T-helper 1 cell (primary cell): ENCODE results near the gene MCF2L2.
"Not testable (repeated sequence)": the region's sequence is repeated elsewhere in the genome, so short reads cannot be mapped to it uniquely, and the experiment has no call there.

Source experiments
- DNase-seq, 5 donors: peaks; one replicate each; pipeline ENCODE4 v3.0.0-alpha.2; 2012 to 2020

Gene MCF2L2

DNA sequence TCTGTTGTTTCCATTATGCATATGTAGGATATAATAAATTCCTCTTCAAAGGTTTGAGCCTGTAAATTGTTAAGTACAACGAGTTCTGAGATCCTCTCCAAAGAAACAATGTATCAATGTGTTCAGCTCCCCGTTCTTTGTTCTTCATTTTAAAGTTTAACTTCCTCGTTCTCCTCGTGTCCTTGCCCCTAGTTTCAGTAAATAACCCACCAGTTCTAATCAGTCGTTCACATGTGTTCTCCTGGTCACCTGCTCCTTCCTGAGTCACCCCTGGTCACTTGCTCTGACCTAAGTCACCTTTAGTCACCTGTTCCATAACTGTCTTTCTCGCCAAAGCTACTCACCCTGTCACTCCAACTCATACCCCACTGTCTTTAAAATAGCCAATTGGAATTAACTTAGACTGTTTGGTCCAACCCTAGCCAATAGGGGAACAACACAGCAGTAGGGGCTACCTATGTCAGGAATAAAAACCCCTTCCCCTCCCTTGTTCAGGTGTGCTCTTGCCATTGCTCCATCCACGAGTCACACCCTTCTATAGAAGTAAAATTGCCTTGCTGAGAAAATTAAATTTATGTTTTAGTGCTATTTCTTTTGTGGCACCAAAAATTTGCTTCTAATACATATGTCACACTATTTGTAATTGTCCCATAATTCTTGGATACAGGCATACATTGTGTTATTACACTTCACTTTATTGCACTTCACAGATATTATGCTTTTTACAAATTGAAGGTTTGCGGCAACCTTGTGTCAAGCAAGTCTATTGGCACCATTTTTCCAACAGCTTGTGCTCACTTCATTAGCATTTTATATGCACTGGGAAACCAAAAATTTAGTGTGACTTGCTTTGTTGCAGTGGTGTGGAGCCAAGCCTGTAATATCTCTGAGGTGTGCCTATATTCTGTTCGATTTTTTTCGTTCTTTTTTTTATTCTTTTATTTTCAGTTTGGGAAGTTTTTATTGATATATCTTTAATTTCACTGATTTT, 15.3 kb upstream of the MCF2L2 start:
- no peak for DNase-seq

- no peak for DNase-seq
Measured at GRCh38 chr3:183442994-183443393, 14.6 kb upstream of the MCF2L2 start.

DNA sequence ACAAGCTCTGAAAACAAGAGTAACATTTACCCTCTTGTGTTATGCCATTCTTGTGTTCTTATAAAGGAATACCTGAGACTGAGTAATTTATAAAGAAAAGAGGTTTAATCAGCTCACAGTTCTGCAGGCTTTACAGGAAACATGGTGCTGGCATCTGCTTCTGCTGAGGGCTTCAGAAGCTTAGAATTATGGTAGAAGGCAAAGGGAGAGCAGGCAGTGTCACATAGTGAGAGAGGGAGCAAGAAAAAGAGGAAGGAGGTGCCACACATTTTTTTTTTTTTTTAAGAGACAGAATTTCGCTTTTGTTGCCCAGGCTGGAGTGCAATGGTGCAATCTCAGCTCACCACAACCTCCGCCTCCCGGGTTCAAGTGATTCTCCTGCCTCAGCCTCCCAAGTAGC, 12.1 kb upstream of the MCF2L2 start:
- DNase-seq = not testable (repeated sequence)

DNA sequence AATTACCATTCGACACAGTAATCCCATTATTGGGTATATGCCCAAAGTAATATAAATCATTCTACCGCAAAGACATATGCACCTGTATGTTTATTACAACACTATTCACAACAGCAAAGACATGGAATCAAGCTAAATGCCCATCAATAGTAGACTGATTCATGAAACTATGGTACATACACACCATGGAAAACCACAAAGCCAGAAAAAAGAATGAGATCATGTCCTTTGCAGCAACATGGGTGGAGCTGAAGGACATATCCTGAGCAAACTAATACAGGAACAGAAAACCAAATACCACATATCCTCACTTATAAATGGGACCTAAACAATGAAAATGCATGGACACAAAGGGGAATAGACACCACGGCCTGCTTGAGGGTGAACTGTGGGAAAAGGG, 11.1 kb upstream of the MCF2L2 start:
- DNase-seq = peak in 1 of 5 donors; percentile 21

- no peak for DNase-seq
Measured at GRCh38 chr3:183438735-183439134, 10.3 kb upstream of the MCF2L2 start.

DNA sequence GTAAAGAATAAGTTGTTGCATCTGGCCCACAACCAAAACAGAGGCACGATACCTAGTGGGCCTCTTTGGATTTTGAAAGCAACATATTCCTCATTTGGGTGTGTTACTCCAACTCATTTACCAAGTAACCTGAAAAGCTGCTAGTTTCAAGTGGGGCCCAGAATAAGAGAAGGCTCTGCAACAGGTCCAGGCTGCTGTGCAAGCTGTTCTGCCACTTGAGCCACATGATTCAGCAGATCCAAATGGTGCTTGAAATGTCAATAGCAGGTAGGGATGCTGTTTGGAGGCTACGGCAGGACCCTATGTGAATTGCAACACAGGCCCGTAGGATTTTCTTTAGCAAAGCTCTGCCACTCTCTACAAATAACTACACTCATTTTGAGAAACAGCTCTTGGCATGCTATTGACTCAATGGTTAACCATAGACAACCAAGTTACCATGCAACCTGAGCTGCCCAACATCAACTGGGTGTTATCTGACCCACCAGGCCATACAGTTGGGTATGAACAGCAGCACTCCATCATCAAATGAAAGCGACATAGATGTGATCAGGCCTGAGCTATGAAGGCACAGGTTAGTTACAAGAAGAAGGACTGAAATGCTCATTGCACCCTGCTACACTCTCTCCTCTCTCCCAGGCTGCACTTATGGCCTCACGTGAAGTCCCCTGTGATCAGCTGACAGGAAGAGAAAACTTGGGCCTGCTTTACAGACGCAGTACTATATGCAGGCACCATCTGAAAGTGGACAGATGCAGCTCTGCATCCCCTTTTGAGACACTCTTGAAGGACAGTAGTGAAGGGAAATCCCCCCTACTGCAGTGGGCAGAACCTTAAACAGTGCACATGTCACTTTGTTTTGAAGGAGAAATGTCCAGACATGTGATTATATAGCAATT, 9.5 kb upstream of the MCF2L2 start:
- peak in 1 of 5 donors; percentile 42 for DNase-seq

DNA sequence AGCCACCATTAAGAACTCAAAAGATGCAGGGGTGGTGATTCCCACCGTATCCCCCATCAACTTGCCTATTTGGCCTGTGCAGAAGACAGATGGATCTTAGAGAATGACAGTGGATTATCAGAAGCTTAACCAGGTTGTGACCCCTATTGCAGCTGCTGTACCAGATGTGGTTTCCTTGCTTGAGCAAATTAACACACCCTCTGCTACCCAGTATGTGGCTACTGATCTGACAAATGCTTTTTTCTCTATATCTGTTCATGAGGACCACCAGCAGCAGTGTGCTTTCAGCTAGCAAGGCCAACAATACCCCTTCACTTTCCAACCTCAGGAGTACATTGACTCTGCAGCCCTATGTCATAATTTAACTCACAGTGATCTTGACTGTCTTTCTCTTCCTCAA, 8.6 kb upstream of the MCF2L2 start:
- DNase-seq = no peak

DNA sequence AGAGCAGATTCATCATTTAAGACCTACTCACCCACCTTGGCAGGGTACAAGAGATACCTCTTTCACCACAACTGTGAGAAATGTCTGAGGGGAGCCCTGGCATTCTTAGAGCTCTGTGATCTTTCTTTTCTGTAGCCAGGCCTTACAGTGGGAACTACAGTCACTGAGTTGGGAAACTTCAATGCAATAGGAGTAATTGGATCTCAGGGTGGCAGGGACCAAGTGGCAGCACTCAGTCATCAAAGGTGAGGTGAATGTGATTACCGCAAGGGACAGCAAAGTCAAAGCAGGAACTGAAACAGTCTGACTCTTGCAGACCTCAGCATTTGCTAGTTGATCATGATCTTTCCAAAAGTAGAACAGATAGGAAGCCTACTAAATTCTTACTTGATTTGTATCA, 7.2 kb upstream of the MCF2L2 start:
- DNase-seq = peak in 1 of 5 donors; percentile 63

GRCh38 chr3:183434992-183435391, 6.6 kb upstream of the MCF2L2 start:
- no peak for DNase-seq

DNA sequence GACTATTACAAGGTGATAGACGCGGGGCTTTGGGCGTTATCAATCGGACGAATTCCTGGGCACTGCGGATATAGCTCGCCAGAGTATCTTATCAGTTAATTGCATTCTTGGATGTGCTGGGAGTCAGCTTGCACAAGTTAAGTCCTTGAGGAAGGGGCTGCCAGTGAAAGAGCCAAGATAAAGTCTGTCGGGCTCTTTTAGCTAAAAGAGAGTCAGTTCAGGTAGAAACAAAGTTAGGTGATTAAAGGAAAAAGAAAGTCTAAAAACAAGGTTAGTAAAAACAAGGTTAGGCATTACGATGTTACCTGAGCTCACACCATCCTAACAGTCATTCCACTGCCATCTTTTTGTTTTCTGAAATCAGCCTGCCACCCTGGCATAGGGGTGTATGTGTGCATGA, 6.1 kb upstream of the MCF2L2 start:
- no peak for DNase-seq

- DNase-seq = peak in 1 of 5 donors; percentile 68
Measured at GRCh38 chr3:183430325-183430957, 2.0 kb upstream of the MCF2L2 start.

GRCh38 chr3:183427876-183428446, 458 bp downstream of the MCF2L2 start:
- DNase-seq = peak in 4 of 5 donors; percentile 8 to 26 (median 12)

DNA sequence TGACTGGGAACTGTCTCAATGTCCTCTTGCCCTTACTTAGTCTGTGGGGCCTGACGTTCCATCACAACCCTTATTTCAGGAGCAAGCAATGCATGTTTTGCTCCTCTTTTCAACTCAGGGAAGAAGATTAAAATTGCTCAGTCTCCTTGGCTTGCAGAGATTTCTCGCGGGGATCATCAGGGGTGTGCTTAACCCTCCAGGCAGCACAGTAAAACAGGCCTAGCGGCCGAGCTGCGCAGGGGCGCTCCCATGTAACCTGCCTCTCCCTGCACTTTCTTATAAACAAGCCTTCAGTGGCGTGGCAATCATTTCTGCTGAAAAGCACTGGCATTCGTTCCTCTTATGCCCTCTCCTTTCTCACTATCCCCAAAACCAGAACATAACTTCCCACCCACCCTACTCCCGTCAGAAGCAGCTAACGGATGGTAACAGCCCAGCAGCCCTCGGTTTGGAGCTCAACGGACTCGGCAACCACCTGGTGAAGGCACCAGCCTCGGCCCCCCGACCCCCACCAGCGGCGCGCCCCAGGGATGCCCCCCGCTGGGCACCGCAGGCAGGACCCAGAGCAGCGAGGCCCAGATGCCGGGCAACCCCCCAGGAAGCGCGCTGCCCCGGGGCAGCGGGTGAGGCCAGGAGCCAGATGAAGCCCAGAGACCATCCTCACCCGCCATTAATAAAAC, 1.1 kb downstream of the MCF2L2 start:
- no peak for DNase-seq

DNA sequence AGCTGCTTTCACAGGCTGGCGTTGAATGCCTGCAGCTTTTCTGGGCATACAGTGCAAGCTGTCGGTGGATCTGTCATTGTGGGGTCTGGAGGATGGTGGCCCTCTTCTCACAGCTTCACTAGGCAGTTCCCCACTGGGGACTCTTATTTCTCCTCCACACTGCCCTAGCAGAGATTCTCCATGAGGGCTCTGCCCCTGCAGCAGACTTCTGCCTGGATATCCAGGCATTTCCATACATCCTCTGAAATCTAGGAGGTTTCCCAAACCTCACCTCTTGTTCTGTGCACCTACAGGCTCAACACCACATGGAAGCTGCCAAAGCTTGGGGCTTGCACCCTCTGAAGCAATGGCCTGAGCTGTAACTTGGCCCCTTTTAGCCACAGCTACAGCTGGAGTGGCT, 9.6 kb downstream of the MCF2L2 start:
- not testable (repeated sequence) for DNase-seq

DNA sequence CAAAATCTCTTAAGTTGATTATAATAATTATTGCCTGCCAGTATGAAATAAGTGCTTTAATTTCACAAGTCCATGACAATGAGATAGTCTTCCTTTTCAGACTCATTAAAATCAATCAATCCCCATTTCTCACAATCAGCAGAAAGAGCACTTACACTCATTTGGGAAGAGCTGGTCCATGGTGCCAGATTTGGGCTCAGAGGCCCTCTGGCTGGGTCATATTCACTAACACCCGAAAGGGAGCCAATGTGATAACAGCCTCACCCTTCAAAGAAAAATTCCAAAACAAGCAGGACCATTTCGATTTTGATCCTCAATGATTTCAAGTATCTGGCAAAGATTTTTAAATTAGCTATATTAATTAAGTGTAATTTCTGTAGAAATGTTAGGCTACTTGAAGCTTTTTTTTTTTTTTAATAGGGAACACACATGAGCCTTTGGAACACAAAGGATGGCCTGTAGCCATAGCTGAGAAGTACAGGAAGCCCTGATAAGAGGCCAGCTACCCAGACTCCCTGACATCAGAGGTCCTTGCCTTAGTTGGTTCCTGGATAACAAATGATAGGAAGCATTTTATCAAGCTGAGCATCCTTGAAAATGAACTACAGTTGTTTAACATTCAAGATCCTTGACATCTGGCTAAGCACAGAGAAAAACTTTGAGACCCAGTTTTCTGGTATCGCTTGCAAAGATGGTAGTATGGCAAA, 17.1 kb downstream of the MCF2L2 start:
- DNase-seq = no peak

DNA sequence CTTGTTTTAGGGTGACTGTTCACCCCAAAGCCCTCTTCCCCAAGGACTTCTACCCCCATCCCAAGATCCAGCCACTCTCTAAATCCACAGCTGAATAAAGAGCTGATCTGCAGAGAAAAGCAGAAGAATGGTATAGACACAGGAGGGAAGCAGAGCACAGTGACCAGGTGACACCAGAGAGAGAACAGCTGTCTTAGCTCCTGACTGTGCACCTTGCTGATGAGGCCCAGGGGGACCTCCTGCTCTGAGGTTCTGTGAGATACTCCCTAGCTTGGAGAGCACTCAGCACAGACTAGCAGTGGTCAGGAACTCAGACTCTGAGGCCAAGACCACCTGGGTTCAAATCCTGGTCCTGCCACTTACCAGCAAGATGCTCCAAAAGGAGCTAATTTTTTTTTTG, 17.7 kb downstream of the MCF2L2 start:
- no peak for DNase-seq

DNA sequence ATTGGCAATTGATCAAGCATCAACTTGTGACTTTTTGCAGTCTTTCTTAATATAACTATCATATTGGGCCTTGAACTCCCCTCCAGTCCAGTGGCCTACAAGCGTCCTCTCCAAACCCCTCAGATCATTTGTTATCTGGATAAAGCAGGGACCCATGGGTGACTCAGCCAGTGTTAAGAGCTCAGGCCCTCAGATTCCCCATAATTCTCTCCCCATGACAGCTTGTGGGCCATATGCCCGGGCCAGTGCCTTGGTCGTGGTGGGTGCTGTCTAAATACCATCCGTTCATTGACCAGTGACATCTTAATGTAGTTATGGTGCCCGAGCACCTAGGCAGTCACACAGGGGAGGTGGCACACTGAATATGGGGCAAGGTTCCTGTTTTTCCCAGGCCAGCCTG, 18.1 kb downstream of the MCF2L2 start:
- DNase-seq = no peak

- DNase-seq = no peak
Measured at GRCh38 chr3:183409219-183409618, 19.2 kb downstream of the MCF2L2 start.

DNA sequence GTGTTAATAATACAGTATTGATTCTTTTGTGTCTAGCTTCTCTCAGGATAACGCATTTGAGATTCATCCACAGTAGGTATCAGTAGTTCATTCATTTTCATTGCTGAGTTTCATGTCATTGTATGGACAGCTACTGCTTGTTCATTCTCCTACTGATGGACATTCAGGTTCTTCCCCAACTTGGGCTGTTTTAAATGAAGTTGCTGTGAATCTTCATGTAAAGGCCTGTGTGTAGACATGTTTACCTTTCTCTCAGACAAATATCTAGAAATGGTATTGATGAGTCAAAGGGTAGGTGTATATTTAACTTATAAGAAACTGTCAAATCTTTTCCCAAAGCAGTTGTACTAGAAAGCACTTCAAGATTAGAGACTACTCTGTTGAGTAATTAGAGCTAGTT, 26.7 kb downstream of the MCF2L2 start:
- no peak for DNase-seq

DNA sequence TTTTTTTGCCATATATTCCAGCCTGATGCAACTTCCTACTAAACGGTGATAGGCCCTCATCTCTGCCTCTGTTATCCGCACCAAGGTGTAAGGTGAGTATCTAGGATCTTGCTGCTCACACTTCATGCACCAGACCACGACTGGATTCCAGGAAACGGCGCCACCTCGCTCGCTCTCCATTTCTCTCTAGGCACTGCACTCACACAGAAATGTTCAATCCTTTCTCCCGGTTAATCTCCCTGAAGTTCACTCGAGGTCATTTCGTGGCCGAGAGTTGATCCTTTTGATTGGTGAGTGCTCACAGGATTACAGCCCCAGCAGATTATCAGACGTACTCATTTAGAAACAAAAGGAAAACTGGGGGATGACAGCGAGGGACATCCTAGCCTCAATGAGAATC, 28.1 kb downstream of the MCF2L2 start:
- no peak for DNase-seq

- DNase-seq = no peak
Measured at GRCh38 chr3:183396662-183397391, 31.6 kb downstream of the MCF2L2 start.
